Measurements from ENCODE around the gene MRPL33.

DNA sequence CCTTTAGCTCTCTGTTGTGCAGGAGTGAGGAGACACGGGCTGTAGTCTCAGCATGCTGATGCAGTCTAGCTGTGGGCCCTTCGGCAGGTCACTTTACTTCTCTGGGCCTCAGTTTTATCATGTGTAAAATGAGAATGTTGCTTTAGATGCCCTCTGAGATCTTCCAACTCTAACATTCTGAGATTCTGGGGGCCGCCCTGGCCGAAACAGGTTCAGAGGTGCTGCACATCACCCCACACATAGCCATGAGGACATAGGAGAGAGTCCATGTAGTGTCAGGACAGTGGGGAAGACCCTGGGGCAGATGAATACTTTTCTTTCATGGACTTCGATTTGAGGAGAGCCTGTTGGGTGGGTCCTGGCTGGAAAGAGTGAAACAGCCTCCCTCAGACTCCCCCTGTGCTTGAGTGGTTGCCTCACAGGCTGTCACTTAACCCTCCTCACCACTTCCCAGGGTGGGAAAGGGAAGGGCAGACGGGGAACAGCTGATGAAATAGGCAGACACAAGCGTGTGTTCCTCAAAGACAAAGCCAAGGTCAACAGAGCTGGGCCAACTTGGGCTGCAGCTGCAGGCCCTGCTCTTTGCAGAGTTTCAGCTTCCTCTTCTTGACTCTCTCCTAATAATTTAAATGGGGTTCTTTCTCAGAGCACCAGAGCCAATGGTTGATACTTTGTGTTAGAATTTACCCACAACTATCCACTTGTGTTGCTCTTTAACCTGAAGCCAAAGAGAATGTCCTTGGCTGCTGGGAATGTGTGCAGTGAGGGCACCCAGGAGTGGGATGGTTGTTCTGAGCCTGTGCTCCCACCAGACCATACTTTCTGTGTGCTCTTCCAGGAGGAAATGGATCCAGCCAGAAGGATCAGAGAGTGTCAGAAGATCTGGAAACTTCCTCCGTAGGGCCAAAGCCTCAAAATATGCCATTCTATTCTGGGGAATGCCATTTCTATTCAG lies 14.7 kb upstream of the MRPL33 start:
- TF ChIP-seq, protein P1, sequence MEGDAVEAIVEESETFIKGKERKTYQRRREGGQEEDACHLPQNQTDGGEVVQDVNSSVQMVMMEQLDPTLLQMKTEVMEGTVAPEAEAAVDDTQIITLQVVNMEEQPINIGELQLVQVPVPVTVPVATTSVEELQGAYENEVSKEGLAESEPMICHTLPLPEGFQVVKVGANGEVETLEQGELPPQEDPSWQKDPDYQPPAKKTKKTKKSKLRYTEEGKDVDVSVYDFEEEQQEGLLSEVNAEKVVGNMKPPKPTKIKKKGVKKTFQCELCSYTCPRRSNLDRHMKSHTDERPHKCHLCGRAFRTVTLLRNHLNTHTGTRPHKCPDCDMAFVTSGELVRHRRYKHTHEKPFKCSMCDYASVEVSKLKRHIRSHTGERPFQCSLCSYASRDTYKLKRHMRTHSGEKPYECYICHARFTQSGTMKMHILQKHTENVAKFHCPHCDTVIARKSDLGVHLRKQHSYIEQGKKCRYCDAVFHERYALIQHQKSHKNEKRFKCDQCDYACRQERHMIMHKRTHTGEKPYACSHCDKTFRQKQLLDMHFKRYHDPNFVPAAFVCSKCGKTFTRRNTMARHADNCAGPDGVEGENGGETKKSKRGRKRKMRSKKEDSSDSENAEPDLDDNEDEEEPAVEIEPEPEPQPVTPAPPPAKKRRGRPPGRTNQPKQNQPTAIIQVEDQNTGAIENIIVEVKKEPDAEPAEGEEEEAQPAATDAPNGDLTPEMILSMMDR (IDR thresholded peaks at IDR 0.05), result no peak
- TF ChIP-seq POLR2AphosphoS5 (IDR thresholded peaks at IDR 0.05), result no peak
- no peak for TF ChIP-seq EP300 (IDR thresholded peaks at IDR 0.05)
